Epithelial cell of esophagus (primary cell): Measurements from ENCODE around the gene STRN3.

Experiments
- DNase-seq: peaks from one replicate; pipeline ENCODE4 v3.0.0; 2010; ENCODE audit warnings: low read depth
- H3K4me3 ChIP-seq: 2 replicates; pipeline ENCODE4 v1.5.1; 2011; ENCODE audit warnings: mild to moderate bottlenecking, low read length, control low read depth
- TF ChIP-seq, protein P1 (sequence below): IDR thresholded peaks from 2 replicates; pipeline ENCODE4 v1.5.1; 2011; ENCODE audit warnings: low read depth, mild to moderate bottlenecking, low read length, control low read depth, inconsistent platforms; ENCODE audit not compliant: insufficient read depth; ENCODE audit errors: missing control alignments

The STRN3 gene

DNA sequence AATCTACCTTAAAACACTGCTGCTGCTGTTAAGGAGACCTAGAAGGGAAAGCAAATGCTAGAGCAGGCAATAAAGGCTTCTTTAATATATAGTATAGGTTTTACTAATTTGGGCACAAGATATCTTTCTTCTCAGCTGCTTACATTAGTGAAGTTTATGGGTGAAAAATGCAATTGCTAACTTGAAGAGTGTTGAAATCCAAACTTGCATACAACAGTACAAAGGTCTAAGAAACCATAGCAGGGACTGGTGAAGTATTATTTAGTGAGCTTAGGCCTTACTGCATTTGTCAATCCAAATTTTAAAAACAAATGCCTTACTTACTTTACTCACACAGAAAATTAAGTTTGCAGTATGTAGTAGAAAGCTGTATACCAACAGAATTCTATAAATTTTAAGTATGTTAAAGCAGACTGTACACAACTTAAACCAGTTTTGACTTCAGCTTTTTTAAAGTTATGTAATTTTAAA, 2.1 kb downstream of the STRN3 start:
- no peak for DNase-seq
- TF ChIP-seq, protein P1, sequence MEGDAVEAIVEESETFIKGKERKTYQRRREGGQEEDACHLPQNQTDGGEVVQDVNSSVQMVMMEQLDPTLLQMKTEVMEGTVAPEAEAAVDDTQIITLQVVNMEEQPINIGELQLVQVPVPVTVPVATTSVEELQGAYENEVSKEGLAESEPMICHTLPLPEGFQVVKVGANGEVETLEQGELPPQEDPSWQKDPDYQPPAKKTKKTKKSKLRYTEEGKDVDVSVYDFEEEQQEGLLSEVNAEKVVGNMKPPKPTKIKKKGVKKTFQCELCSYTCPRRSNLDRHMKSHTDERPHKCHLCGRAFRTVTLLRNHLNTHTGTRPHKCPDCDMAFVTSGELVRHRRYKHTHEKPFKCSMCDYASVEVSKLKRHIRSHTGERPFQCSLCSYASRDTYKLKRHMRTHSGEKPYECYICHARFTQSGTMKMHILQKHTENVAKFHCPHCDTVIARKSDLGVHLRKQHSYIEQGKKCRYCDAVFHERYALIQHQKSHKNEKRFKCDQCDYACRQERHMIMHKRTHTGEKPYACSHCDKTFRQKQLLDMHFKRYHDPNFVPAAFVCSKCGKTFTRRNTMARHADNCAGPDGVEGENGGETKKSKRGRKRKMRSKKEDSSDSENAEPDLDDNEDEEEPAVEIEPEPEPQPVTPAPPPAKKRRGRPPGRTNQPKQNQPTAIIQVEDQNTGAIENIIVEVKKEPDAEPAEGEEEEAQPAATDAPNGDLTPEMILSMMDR = no peak
- H3K4me3 ChIP-seq = peak overlapping the region; percentile 86

DNA sequence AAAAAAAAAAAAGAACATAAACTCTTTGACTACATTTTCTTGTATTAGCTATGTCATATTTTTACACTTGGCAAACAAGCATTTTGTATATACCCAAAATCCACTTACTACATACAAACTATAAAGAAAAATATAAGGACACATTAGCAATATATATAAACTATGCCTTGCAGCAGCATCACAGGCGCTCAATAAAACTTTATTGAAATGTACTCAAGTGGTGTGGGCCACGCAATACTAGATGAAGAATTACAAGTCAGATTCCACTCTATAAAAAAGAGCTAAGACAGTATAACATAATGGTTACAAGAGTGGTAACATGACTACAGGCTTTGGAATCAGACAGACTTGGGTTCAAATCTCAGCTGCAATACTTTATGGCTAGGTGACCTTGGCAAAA, 3.8 kb downstream of the STRN3 start:
- no peak overlapping the region for H3K4me3 ChIP-seq
- DNase-seq = no peak
- TF ChIP-seq, protein P1 = no peak

DNA sequence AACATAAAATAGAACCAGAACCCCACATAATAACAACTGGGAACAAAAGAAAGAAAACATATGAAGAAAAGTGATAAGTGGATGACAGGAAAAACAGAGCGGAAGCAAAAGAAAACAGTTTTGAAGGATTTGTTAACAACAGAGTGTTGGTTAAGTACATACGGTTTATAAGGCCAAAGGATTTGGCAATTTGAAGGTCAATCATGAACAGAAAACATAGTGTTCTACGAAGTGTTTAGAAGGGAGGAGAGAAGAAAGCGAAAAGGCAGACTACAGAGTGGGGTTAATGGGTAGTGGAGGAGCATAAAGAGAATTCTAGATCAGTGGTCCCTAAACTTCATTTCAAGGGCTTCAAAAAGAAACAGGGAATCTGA, 4.6 kb downstream of the STRN3 start:
- DNase-seq = no peak
- TF ChIP-seq, protein P1 = no peak
- no peak overlapping the region for H3K4me3 ChIP-seq

DNA sequence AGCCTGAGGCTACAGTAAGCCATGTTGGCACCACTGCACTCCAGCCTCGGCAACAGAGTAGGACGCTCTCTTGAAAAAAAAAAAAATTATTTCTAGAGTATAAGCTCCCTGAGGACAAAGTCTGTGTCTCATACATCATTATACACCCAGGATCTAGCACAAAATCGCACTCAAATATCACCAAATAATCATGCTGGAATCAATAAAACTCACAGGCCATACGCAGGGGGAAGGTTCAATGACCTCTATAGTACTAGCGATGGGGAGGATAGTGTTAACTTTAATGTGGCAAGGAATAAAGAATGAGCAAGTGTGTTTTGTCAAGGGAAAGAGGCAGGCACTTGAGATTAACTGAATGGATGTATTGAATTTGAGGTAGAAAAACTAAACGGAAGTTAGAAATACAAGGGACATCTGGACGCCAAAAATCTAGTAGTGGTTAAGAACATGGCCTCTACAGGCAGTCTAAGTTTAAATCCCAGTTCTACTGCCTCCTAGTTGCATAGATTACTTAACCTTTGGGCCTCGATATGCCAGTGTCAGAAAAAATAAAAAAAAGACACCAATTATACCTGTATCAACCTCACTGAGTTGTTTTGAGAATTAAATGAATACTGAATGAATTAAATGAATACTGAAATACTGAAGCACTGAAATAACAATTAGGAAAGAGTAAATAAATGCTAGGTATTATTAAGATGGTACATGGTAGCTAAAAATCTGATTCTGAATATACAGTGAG, 5.2 kb downstream of the STRN3 start:
- no peak overlapping the region for H3K4me3 ChIP-seq
- TF ChIP-seq, protein P1 = no peak
- no peak for DNase-seq

DNA sequence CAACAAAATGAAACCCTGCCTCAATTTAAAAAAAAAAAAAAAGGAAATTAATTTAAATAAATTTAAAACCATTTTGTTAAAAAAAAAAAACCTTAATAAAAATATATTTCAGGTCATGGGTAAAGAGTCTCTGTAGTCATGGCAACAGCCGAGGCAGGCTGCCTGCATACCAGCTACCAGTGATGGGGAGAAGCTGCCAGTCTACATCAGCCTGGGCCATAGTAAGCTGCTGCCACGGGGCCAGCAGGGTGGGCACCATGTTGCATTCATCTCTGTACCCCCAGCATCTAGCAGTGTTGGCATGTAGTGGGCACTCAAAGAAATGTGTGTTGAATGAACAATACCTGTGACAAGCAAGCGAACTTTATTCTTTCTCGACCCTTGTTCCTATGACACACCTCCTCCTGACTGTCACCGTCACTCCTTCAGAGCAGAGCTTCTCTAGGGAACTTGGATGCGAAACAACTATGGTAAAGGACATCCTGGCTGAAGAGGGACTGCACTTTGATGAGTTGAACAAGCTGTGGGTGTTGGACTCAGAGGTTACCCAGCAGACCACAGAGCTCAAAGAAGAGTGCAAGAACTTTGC, 8.0 kb downstream of the STRN3 start:
- H3K4me3 ChIP-seq = no peak overlapping the region
- TF ChIP-seq, protein P1 = no peak
- DNase-seq = no peak

DNA sequence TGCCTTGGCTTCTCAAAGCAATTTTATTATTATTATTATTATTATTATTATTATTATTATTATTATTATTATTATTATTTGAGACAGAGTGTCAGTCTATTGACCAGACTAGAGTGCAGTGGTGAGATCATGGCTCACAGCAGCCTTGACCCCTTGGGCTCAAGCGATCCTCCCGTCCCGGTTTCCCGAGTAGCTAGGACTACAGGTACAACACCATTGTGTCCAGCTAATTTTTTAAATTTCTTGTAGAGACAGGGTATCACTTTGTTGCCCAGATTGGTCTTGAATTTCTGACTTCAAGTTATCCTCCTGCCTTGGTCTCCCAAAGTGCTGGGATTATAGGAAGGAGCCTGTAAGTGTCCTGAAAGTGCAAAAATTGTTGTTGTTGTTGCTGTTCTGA, 12.3 kb downstream of the STRN3 start:
- no peak overlapping the region for H3K4me3 ChIP-seq
- no peak for DNase-seq
- TF ChIP-seq, protein P1 = no peak

DNA sequence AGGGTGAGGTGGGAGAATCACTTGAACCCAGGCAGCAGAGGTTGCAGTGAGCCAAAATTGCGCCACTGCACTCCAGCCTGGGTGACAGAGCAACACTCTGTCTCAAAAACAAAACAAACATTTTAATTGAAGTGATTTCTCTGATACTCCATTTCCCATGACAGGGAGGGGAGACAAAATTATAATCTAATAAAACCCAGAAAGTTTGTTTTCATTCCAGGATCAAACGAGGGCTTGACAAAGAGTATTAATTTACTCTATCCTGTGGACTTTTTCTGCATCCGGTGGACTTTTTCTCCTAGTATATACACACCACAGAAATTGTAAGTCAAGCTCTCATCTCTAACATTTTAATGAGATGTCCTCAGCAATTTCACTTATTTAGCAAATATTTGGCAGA, 15.2 kb downstream of the STRN3 start:
- no peak for DNase-seq
- H3K4me3 ChIP-seq = no peak overlapping the region
- TF ChIP-seq, protein P1 = no peak
